ENCODE data around the gene STOML3.
"Not testable (repeated sequence)": the region's sequence is repeated elsewhere in the genome, so short reads cannot be mapped to it uniquely, and the experiment has no call there.

The STOML3 gene, protein sequence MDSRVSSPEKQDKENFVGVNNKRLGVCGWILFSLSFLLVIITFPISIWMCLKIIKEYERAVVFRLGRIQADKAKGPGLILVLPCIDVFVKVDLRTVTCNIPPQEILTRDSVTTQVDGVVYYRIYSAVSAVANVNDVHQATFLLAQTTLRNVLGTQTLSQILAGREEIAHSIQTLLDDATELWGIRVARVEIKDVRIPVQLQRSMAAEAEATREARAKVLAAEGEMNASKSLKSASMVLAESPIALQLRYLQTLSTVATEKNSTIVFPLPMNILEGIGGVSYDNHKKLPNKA

DNA sequence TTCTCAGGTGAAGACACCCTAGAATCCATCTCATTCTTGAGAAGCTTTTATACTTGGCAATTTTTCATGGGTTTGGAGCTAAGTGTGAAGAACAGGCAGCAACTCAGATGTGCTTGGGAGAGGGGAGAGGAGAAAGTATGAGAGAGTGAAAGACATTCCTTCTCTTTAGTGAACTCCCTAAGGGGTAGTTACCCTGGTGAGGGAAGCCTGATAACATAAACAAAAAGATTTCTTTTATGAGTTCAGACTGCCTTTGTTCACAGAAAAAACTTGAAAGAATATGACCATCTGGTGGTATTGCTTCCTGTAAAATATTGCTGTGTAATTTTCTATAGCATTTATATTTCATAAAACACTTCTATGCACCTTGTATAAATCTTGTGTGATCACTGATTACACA, at the start of gene STOML3:
TSS of gene STOML3 (minus strand) at position 139 of the 400 bp plus-strand sequence. CDS start at position 29, 110 bp downstream.
- DNase-seq (ENCODE audit: low read depth in 2 of 2): no peak

DNA sequence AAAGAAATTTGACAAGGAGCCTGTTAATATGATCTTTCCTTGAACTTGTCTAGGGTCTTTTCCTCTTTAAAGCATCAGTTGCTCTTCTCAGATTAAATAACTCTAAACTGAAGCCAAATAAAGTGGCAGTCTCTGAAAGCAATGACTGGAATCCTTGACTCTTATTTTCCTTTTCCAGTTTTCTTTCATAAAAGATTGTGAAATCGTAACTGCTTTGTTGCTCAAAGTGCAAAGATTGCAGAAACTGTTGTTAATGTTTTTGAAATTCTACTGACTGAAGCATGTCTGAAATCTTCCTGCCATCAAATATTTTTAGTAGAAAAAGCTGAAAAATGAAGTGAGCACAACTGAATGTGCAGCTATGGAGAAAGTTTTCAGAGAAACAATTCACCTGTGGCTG, 49.6 kb upstream of the STOML3 start:
- no peak for DNase-seq (ENCODE audit: low read depth in 2 of 2)

DNA sequence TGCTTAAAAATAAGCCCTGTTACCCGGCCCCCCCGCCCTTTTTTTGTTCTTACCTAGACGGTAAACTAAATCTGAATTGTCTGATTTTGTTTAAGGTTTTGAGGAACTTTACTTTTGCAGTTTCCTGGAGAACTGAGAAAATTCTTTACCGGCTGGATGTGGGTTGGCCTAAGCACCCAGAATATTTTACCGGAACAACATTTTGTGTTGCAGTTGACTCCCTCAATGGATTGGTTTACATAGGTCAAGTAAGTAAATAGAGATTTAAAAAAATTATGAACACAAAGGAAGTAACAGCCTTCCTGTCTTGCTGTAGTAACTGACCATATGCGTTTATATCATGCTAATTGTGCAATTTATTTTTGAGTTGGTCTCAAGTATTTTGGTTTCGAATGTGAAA, 48.4 kb upstream of the STOML3 start:
- no peak for DNase-seq (ENCODE audit: low read depth in 2 of 2)

DNA sequence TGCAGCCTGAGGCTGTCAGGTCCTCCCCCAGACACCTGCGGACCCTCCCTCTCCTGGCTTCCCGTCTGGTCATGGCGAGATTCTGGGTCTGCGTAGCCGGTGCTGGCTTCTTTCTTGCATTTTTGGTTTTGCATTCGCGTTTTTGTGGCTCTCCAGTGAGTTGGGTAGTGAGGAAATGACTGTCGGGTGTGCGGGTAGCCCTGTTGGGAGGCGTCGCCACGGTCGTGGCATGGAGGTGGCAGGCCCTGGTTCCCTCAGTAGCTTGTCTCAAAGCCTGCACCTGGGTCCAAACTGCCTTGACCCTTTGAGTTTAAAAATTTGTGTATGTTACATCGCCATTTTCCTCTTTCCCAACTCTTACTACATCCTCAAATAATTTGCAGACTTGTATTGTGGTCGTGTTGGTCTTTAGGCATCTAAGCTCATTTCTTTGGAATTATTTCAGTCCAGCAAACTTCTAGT, 48.0 kb upstream of the STOML3 start:
- peak; percentile 19 to 22 for DNase-seq (ENCODE audit: low read depth in 2 of 2)

DNA sequence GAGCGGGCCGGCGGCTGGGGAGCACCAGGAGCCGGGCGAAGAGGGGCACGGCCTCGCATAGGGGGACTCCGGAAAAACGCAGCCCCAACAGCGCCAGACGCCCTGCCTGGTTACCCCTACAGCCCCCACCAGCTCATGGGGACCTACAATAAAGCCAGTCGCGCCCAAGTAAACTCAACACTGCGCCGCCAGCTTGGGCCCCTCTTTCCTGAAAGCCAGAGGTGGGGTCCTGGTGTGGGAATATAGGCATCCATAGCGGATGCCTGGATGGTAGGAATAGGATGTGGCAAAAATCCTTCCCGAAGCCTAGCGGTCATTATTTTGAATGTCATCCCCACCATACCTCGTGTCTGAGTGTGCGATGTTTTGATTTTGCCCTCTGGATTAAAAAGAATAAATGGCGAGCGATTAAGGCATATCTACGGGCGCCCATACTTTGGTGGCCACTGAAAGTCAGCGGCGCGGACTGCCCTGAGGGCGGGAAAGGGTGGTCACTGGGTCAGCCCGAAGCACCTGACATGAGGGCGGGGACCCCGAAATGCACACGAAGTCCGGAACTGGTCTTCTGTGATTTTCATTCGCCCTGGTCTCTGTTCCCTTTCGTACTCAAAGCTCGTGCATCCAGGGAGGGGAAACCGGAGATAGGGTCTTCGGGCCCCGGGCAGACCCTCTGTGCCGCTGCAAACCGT, 47.4 kb upstream of the STOML3 start, which contains the start of the genes NHLRC3 and PROSER1:
TSS of gene NHLRC3 (plus strand) at position 577 of the 689 bp plus-strand sequence. CDS start 184 bp downstream, outside the sequence.
TSS of gene PROSER1 (minus strand) at position 210 of the 689 bp plus-strand sequence. CDS start 847 bp downstream, outside the sequence.
- peak; percentile 60 to 68 for DNase-seq (ENCODE audit: low read depth in 2 of 2)

DNA sequence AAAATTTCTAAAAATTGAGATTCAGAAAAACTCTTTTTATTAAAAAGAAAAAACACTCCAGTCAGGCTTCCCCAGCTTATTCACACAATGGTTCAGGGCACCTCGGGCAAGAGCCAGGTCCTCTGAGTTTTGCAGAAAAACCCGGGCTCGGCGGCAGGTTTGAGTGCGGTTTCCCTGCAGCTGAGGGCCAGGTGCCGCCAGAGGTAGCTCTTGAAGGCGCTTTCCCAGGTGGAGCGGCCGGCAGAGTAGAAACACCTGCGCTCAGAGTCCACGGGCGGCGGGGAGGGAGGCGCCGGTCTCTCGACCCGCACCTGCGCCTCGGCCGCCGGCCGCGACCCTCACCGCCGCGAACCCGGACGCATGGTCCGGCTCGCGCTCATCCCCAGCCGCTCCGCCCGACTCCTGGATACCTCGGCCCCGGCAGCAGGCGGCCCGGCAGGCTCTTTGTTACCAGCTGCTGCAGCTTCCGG, 46.8 kb upstream of the STOML3 start:
- DNase-seq (ENCODE audit: low read depth in 2 of 2): no peak

DNA sequence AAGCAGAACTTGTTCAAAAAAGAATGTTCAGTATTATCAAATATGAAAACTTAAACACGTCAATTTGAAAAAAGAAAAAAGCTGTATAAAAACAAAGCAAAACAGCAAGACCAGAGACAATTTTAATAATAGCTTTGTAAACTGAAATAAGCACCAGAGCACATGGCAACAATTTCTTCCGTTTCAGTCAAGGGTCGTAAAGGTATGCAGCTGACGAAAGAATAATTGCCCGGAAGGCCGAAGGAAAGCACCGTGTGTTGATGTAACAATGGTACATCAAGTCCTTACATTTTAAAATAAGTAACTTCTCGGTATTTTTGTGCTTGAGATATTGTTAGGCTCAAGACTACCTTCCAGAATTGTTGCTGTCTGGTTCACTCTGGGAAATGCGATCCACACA, 45.6 kb upstream of the STOML3 start:
- no peak for DNase-seq (ENCODE audit: low read depth in 2 of 2)

DNA sequence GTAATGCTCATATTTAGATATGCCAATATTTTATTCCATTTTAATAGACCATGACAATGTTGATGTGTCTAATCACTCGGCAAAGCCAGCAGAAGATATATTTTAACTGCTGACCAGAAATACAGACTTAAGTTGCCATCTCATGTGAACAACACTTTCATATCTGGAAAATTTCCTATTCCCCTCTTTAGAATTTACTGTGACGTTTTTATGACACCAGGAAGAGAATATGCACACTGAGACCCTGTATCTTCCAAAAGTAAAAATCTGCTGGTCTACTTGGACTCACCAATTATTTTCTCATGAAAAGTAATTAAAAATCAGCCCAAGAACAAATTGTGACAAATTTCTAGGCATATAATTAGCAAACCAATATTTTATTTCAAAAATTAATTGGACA, 45.2 kb upstream of the STOML3 start:
- no peak for DNase-seq (ENCODE audit: low read depth in 2 of 2)

DNA sequence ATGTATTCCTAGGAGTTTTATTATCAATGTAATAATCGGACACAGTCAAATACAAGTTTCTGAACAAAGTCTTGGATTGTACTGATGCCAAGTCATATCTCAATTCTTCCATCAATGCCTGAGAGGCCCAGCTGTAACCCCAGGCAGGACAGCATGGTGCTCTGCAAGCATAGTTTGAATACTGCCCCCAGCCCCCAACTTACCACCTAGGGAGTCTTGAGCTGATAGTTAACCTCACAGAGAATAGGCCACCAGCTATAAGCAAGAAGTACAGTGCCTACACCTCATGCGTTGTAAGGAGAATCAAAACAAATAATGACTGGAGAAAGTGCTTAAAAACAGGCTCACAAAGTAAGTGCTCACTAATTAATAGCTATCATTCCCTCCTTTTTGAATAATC, 44.6 kb upstream of the STOML3 start:
- DNase-seq (ENCODE audit: low read depth in 2 of 2): no peak

DNA sequence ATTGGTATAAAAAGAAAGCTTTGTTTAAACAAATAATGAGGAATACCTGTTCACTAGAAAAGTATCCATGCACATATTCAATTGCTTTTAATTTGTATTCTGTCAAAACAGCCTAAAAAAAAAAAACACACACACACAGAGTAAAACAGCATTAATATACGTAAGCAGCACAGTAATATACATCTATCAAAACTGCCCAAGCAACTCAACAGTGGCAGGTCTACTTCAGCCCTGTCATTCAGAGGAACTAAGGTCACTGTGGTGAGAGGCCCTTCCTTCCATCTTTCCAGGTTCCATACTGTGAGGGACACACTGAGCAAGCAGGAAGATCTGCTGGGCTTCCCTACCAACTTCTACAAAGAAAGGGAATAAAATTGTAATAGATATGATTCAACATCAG, 43.5 kb upstream of the STOML3 start:
- no peak for DNase-seq (ENCODE audit: low read depth in 2 of 2)

DNA sequence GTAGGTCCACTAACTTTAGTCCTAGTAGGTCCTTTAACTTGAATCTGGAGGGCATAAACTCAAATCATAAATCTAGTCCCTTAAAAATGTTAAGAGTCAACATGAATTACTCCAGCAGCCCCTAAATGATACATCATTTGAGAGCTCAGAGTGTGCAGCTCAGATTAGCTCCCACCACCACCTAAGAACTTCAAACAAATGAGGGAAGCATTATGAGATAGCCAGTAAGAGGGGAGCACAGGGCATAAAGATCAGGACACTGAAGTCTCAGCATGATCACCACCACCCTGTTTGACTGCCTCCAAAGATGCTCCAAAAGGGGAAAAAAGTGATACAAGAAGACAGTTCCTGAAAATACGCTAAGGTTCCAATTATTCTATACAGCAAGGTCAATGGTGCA, 41.5 kb upstream of the STOML3 start:
- DNase-seq (ENCODE audit: low read depth in 2 of 2): no peak

DNA sequence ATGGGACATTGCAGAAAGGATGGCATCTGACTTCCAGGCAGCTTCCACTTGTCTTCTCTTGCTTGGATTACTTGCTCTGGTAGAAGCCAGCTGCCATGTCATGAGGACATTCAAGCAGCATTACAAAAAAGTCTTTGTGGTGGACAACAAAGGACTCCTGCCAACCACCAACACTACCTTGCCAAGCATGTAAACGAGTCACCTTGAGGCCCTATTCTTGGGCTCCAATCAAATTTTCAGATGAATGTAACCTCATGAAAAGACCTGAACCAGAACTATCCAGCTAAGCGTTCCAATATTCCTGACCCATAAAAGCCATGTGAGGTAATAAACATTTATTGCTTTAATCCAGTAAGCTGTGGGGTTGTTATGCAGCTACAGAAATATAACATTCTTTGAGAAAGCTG, 34.8 kb upstream of the STOML3 start:
- DNase-seq (ENCODE audit: low read depth in 2 of 2): no peak

DNA sequence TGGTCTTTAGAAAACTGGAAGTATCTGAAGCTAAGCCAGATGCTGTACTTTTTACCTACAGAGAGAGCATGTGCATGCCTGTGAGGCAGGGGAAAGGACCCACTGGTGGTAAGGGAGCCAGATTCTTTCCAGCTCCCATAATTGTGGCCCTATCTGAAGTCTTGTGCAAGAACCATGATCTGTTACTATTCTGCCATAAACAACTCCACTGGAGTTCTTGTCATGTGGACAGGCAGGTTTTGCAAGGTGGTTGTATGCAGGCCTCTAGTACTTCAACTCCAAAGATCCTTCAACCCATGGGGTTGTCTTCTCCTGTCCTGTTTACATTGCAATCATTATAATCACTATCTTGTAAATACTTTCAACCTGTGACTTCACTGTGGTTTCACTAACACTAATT, 33.1 kb upstream of the STOML3 start:
- DNase-seq (ENCODE audit: low read depth in 2 of 2): no peak

DNA sequence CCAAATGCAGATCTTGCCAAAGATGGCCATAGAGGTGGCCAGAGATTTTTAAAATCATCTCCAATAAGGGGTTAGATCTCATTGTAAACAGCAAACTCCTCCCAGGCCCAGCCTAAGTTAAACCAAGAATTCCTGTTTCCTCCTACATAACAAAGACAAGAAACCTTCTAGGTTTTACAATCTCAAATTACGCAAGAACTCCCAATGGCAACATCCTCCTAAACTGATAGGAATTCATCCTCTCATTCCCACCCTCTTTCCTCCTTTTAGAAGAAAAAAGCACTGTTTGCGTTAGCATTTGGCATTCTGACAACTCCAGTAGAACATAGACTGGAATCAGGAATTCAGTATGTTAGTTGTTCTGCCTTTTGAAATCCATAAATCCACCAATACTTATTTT, 32.7 kb upstream of the STOML3 start:
- DNase-seq (ENCODE audit: low read depth in 2 of 2): no peak

DNA sequence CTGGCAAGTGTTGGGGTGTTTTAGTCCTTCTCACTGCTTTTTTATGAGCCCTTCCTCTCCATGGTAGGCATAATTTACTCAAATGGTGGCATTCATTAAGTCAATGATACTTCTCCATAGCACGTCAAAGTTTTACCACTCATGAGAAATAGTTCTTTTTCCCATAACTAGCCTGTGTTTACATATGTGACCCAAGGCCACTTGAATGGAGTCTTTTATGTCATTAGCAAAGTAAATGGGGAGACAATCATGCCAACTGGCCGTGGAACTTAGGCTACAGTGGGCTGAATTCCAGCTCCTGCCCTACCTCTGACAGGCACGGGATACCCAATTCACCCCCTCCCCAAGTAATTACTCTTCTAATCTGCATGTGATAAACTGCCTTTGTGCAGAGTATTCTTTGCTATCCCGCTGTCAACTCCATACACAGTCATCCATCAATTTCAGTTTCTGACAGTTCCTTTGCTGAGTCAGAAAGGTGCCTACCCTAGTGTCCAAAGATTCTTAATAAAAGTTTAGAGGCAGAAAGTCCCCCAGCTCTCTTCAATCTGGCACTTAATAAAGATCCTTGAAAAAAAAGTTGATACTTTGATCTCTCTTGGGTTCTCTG, 30.3 kb upstream of the STOML3 start:
- no peak for DNase-seq (ENCODE audit: low read depth in 2 of 2)

DNA sequence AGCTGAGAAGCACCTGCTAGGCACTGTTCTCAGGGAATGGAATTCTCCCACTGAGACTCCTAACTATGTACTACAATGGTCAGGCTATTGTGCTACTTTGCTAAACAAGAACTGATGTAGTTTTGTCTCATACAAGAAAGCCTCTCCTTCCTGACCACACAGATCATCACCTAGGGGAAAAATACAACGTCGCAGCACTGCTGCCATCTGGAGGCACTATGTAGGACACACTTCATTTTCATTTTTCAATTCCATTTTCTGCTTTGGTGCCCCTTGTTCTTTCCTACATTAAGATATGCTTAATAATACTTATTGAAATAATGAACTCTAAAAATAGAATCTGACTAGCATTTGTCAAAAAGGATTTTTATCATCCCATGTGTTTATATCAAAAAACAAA, 26.2 kb upstream of the STOML3 start:
- DNase-seq (ENCODE audit: low read depth in 2 of 2): no peak

DNA sequence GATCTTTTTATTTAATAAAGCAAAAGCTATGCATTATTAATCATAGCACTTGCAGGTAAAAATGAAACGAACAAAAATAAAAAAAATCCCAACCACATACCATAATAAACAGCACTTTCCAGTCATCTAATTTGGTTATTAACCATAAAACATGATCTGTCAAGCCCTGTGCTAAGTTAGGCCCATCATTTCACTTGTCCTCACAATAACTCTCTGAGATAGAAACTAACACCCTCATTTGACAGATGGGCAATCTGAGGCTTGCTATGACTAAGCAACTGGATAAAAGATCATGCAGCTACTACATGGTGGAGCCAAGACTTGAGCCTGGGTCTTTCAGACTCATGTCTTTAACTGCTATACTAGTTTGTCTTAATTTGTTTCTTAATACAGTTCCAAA, 25.5 kb upstream of the STOML3 start:
- DNase-seq (ENCODE audit: low read depth in 2 of 2): no peak

DNA sequence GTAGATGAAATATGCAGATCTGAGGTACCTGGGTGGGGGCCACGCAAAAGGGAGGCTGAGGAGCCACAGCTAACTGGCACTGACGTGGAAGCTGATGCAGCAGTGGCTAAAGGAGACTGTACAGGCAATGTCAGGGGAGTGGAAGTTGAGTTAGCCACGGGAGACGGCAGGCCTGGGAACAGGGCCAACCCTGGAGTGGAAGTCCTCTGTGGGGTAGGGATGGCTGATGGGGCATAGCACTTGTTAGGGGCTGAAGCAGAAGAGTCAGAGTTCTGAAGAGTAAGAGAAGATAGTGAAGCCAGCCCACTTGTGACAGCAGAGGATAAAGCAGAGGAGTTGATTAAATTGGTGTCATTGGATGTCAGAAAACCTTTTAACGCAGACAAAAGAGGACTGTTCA, 22.8 kb upstream of the STOML3 start:
- no peak for DNase-seq (ENCODE audit: low read depth in 2 of 2)

DNA sequence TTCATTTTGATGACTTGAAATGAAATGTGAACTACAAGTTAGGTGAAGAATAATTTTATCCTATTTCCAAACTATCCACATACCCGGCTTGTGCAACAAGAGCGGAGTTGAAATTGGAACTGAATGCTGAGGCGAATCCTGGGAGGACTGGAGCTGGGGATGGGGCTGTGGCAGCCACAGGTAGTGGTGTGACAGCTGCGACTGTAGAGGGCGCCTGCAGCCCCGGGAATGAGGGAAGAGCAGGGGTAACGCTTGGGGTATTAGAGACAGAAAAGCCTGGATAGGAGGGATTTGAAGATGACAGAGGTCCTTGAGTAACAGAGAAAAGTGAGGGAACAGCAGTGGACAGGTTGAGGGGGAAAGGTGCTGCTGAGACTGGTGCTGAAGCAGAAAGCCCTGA, 22.0 kb upstream of the STOML3 start:
- DNase-seq (ENCODE audit: low read depth in 2 of 2): no peak

DNA sequence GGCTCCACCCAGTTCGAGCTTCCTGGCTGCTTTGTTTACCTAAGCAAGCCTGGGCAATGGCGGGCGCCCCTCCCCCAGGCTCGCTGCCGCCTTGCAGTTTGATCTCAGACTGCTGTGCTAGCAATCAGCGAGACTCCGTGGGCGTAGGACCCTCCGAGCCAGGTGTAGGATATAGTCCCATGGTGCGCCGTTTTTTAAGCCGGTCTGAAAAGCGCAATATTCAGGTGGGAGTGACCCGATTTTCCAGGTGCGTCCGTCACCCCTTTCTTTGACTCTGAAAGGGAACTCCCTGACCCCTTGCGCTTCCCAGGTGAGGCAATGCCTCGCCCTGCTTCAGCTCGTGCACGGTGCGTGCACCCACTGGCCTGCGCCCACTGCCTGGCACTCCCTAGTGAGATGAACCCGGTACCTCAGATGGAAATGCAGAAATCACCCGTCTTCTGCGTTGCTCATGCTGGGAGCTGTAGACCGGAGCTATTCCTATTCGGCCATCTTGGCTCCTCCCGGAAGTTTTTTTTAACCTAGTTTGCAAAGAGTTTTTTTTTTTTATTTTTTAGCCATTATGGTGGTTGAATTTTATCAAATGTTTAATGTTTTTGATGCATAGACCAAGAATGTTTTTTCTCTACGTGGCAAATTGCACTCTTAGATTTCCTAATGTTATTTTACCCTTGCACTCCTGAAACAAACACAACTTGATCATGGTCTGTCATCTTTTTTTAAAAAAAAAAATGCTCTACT, 15.9 kb upstream of the STOML3 start:
- not testable (repeated sequence) for DNase-seq (ENCODE audit: low read depth in 2 of 2)

DNA sequence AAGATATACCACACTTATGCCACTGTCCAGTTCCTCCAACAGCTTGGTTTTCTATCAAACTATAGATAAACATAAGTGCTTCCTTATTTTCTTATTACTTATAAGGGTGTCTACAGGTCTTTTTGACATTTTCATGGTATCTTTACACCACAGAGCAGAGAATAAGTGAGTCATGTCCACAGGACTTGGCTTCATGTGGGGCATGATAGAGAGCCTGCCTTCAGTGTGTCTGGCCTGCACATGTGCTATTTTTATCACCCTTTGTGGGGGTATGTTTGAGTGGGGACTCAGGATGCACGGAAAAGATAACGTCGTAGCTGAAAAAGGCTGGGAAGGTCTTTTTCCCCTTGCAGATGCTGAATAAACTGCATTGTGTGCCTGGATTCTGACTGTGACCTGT, 8.1 kb upstream of the STOML3 start:
- no peak for DNase-seq (ENCODE audit: low read depth in 2 of 2)

DNA sequence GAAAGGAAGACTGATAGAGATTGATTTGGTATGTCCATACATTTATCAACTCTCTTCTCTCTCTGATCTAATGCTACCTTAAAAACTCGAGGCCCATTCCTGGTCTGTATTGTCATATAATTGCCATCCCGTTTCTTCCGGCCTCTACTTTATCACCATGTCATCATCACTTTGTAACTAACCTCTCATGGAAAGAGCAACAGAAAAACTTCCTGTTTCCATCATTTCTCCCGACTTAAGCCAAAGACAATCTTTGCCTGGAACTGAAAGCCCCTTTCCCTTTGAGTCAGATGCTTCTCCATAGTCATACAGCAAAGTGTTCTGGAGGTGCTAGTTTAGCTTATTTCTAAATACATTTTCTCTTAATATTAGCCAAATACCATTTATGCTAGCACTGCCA, 2.8 kb upstream of the STOML3 start:
- DNase-seq (ENCODE audit: low read depth in 2 of 2): no peak
